GM21423 (cell line): ENCODE data around the gene JAKMIP1.
"Not testable (repeated sequence)": the region's sequence is repeated elsewhere in the genome, so short reads cannot be mapped to it uniquely, and the experiment has no call there.

ENCODE experiments used
- ATAC-seq: cut with Tn5 transposase; IDR thresholded peaks from one replicate; pipeline ENCODE4 v1.9.1; 2021; ENCODE audit warnings: mild to moderate bottlenecking, moderate library complexity; ENCODE audit not compliant: unreplicated experiment

JAKMIP1 gene

GRCh38 chr4:6150046-6150735 lies 50.2 kb downstream of the JAKMIP1 start:
- no peak for ATAC-seq

GRCh38 chr4:6148506-6149205 lies 51.7 kb downstream of the JAKMIP1 start:
- no peak for ATAC-seq

GRCh38 chr4:6147441-6147840 lies 52.9 kb downstream of the JAKMIP1 start:
- ATAC-seq = no peak

- no peak for ATAC-seq
Observed at GRCh38 chr4:6143603-6144181, 56.7 kb downstream of the JAKMIP1 start.

GRCh38 chr4:6142935-6143602 lies 57.3 kb downstream of the JAKMIP1 start:
- no peak for ATAC-seq

GRCh38 chr4:6142511-6142910 lies 57.8 kb downstream of the JAKMIP1 start:
- no peak for ATAC-seq

GRCh38 chr4:6141554-6141953 lies 58.8 kb downstream of the JAKMIP1 start:
- no peak for ATAC-seq

- ATAC-seq = not testable (repeated sequence)
Observed at GRCh38 chr4:6141021-6141420, 59.3 kb downstream of the JAKMIP1 start.

GRCh38 chr4:6137747-6138135 lies 62.6 kb downstream of the JAKMIP1 start:
- no peak for ATAC-seq

- no peak for ATAC-seq
Observed at GRCh38 chr4:6137027-6137746, 63.2 kb downstream of the JAKMIP1 start.

- peak; percentile 60 for ATAC-seq
Observed at GRCh38 chr4:6134612-6135220, 65.6 kb downstream of the JAKMIP1 start.

GRCh38 chr4:6132716-6133115 lies 67.6 kb downstream of the JAKMIP1 start:
- no peak for ATAC-seq

GRCh38 chr4:6128221-6128850 lies 72.0 kb downstream of the JAKMIP1 start:
- ATAC-seq = no peak

GRCh38 chr4:6126971-6127745 lies 73.2 kb downstream of the JAKMIP1 start:
- ATAC-seq = no peak

GRCh38 chr4:6125103-6125651 lies 75.2 kb downstream of the JAKMIP1 start:
- ATAC-seq = no peak

GRCh38 chr4:6124386-6125102 lies 75.8 kb downstream of the JAKMIP1 start:
- ATAC-seq = no peak

GRCh38 chr4:6123976-6124375 lies 76.4 kb downstream of the JAKMIP1 start:
- no peak for ATAC-seq

- no peak for ATAC-seq
Observed at GRCh38 chr4:6123541-6123940, 76.8 kb downstream of the JAKMIP1 start.
